ENCODE results near the gene MAP9.

Gene MAP9

GRCh38 chr4:155399974-155400697, 23.4 kb upstream of the MAP9 start:
- no peak for DNase-seq (ENCODE audit: low spot score)
- in situ Hi-C loops (cut with MboI; ENCODE audit: low sequenced_read_pairs, unreplicated experiment): no loop called here
- no peak for TF ChIP-seq CTCF (IDR thresholded peaks at IDR 0.05; ENCODE audit: borderline replicate concordance, control extremely low read depth, extremely low read depth, insufficient read depth, missing control alignments)

- no peak for DNase-seq (ENCODE audit: low spot score)
- in situ Hi-C loops (cut with MboI; ENCODE audit: low sequenced_read_pairs, unreplicated experiment): no loop called here
- no peak for TF ChIP-seq CTCF (IDR thresholded peaks at IDR 0.05; ENCODE audit: borderline replicate concordance, control extremely low read depth, extremely low read depth, insufficient read depth, missing control alignments)
Measured at GRCh38 chr4:155392481-155393184, 15.9 kb upstream of the MAP9 start.

GRCh38 chr4:155391932-155392331, 15.2 kb upstream of the MAP9 start:
- DNase-seq (ENCODE audit: low spot score): no peak
- no peak for TF ChIP-seq CTCF (IDR thresholded peaks at IDR 0.05; ENCODE audit: borderline replicate concordance, control extremely low read depth, extremely low read depth, insufficient read depth, missing control alignments)
- in situ Hi-C loops (cut with MboI; ENCODE audit: low sequenced_read_pairs, unreplicated experiment): no loop called here

GRCh38 chr4:155388162-155388561, 11.4 kb upstream of the MAP9 start:
- no peak for DNase-seq (ENCODE audit: low spot score)
- no peak for TF ChIP-seq CTCF (IDR thresholded peaks at IDR 0.05; ENCODE audit: borderline replicate concordance, control extremely low read depth, extremely low read depth, insufficient read depth, missing control alignments)
- in situ Hi-C loops (cut with MboI; ENCODE audit: low sequenced_read_pairs, unreplicated experiment): no loop called here

GRCh38 chr4:155383541-155383940, 6.8 kb upstream of the MAP9 start:
- no peak for TF ChIP-seq CTCF (IDR thresholded peaks at IDR 0.05; ENCODE audit: borderline replicate concordance, control extremely low read depth, extremely low read depth, insufficient read depth, missing control alignments)
- DNase-seq (ENCODE audit: low spot score): no peak
- in situ Hi-C loops (cut with MboI; ENCODE audit: low sequenced_read_pairs, unreplicated experiment): no loop called here

- DNase-seq (ENCODE audit: low spot score): no peak
- no peak for TF ChIP-seq CTCF (IDR thresholded peaks at IDR 0.05; ENCODE audit: borderline replicate concordance, control extremely low read depth, extremely low read depth, insufficient read depth, missing control alignments)
- in situ Hi-C loops (cut with MboI; ENCODE audit: low sequenced_read_pairs, unreplicated experiment): no loop called here
Measured at GRCh38 chr4:155377276-155377675, 511 bp upstream of the MAP9 start.
